Amygdala (tissue), 56 donors: ENCODE measurements around the gene SOCS7.

Experiments
- DNase-seq, 56 donors: peaks; one replicate each; lab custom pipeline; 2025; lab: John Stamatoyannopoulos, UW

SOCS7 gene

DNA sequence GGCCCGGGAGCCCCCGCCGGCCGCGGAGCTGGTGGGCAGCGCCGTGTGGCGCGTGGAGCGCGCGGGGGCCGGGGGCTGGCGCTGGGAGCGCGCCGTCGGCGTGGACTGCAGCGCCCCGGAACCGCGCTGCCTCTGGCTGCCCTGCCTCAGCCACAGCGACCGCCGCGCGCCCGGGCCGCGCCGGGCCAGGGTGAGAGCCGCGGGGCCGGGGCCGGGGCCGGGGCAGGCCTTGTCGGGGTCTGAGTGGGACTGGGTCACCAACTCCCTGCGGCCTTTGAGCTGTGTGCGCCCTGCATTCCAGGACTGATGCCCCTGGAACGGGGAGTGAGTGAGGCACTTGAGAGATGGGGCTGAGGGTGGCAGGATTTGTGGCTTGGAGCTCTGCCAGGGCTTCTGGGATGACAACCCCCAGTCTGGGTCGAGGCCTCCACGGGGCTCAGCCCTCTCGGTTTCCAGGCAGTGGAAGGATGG is 102.3 kb downstream of the SOCS7 start:
- DNase-seq = peak in 7 of 56 donors; percentile 52 to 62 (median 57)

DNA sequence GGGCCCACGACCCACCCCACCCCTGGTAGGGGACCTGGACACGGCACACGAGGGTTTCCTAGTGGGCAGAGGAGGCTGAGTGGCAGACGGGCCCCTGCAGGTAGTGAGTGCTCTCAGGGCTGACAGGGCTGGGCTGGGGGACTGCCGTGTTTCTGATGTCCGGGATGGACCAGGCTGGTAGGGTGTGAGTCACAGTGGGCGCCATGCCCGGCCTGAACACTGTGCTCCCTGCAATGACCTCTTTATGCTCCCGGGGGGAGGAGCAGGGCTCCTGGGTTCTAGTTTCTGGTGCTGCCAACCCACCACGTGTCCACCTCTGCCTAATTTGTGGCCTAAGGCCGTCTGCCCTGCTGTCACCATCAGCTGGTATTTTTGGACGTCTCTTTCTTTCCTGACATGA is 102.9 kb downstream of the SOCS7 start:
- DNase-seq = peak; percentile 44 to 96 (median 81)
